GM12892 (cell line): ENCODE measurements around the gene UNC5C.

Experiments used
- DNase-seq: peaks from one replicate; pipeline ENCODE4 v3.0.0; 2011; ENCODE audit not compliant: insufficient read length
- FAIRE-seq: peaks from 2 replicates; lab custom pipeline; 2011; peaks lifted over from hg19 to GRCh38; lab: Jason Lieb, UNC
- POLR2A ChIP-seq: IDR thresholded peaks from 2 replicates; pipeline ENCODE4 v1.6.1; 2011; ENCODE audit warnings: low read depth, low read length, control low read depth
- POLR2AphosphoS5 ChIP-seq: IDR thresholded peaks from 2 replicates; pipeline ENCODE4 v1.6.1; 2011; ENCODE audit warnings: low read depth, low read length, control low read depth
- TAF1 ChIP-seq: IDR thresholded peaks from 2 replicates; pipeline ENCODE4 v1.6.1; 2011; ENCODE audit warnings: low read depth, mild to moderate bottlenecking, control low read depth, low read length, borderline replicate concordance

Gene UNC5C

DNA sequence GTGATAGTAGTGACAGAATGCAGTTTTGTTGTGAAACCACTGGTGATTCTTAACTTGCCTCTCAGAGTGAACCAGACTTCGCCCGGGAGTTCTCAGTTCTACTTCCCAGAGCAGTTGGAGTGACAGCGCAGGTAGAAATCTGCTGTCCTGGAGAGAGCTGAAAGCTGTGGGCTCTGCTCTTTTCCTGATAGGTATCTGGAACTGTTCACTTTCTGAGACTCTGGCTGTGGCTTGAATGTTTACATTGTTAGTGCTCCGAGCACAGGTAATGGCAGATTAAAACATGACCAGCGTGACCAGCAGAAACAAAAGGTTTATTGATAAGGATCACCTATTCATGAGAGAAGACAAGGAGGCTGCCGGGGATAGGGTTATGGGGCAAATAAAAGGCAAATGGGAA lies 430.3 kb downstream of the UNC5C start:
- no peak for FAIRE-seq
- no peak for DNase-seq
- TF ChIP-seq POLR2A (no peak), TAF1 (no peak), POLR2AphosphoS5 (no peak)

DNA sequence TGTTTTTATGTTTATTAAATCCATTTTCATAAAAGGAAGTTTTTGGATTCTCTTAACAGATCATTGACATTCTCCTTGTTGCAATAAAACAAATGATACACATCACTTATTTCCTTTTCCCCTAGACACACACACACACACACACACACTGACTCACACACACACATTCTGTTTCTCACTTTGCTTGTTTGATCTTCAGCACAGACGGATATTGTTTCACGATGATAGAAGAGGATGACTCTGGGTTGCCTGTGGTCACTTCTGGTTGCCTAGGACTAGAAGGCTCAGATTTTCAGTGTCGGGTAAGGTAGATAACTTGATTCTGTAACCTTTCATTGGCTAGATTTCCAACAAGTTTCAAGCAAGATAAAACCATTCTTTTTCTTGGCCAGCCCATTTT lies 434.3 kb downstream of the UNC5C start:
- DNase-seq (no peak), FAIRE-seq (no peak)
- no peak for TF ChIP-seq POLR2AphosphoS5
- no peak for TF ChIP-seq POLR2A
- no peak for TF ChIP-seq TAF1
